ENCODE results near the gene PIK3R6.

Gene PIK3R6

DNA sequence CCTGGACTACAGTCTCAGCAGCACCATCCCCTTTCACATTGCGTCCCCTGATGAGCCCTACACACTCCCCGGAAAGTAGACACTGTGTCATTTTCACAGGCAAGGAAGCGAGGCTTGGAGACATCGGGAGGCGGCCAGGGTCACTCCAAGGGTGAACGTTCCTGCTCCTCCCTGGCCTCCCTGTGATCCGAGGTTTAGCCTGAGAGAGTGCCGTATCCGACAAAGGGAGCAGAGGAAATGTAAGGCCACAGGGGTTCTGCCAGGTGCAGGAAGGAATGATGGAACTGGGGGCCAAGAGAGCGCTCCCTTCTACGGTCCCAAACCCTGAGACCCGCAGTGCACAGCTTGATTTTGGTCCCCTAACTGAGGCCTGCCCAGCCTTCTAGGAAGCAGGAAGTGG is 8.0 kb upstream of the PIK3R6 start:
- H3K4me3 ChIP-seq (ENCODE audit: low read length in 2 of 2): no peak overlapping the region
- no peak overlapping the region for H3K23ac ChIP-seq (ENCODE audit: low read depth, low read length, poor library complexity)
- H2AK5ac ChIP-seq (ENCODE audit: low read depth, low read length): no peak overlapping the region
- no peak overlapping the region for H3K9ac ChIP-seq (ENCODE audit: low read depth, low read length, poor library complexity)
- H3K4ac ChIP-seq (ENCODE audit: low read length): no peak overlapping the region
- no peak overlapping the region for H2AFZ ChIP-seq (ENCODE audit: low read length)
- H2BK120ac ChIP-seq (ENCODE audit: low read depth, low read length): no peak overlapping the region
- no peaks in the 10 kb centered on the region for H3K79me1 ChIP-seq (ENCODE audit: low read depth, low read length)
- H3K27ac ChIP-seq (replicated peaks; ENCODE audit: low read length): no peak overlapping the region
- no peak for DNase-seq (ENCODE audit: low spot score)
- no peak overlapping the region for H4K91ac ChIP-seq (ENCODE audit: low read depth, low read length, poor library complexity)
- no peaks in the 10 kb centered on the region for H3K36me3 ChIP-seq (replicated peaks in 1 of 2; ENCODE audit: control insufficient read depth in 2 of 2, insufficient read depth in 2 of 2, low read length in 2 of 2)
- H3K27me3 ChIP-seq (ENCODE audit: control insufficient read depth in 3 of 3, insufficient read depth in 3 of 3, low read depth in 1 of 3, low read length in 3 of 3): peaks cover 0 to 34% (median 0%) of the 10 kb centered on the region in 3 experiments
- WGBS, 2 donors (ENCODE audit: extremely low coverage in 2 of 2, insufficient read length in 2 of 2, insufficient replicate concordance in 1 of 2): no CpG with 5 or more reads among the region's 12 CpGs
- no peak overlapping the region for H2BK15ac ChIP-seq (ENCODE audit: low read length)
- no peak overlapping the region for H2BK12ac ChIP-seq (ENCODE audit: low read length)
- H3K14ac ChIP-seq (ENCODE audit: low read length): no peak overlapping the region
- H3K18ac ChIP-seq (ENCODE audit: low read length): no peak overlapping the region
- no peak overlapping the region for H4K8ac ChIP-seq (ENCODE audit: low read depth, low read length)
- H3K4me2 ChIP-seq (ENCODE audit: insufficient read depth, low read length, poor library complexity, severe bottlenecking): no peak overlapping the region
- no peak overlapping the region for H2BK5ac ChIP-seq (ENCODE audit: low read length)
- H3K9me3 ChIP-seq (replicated peaks in 1 of 2; ENCODE audit: control insufficient read depth in 2 of 2, insufficient read depth in 1 of 2, low read depth in 1 of 2, low read length in 2 of 2): no peaks in the 10 kb centered on the region
- H3K4me1 ChIP-seq (ENCODE audit: control insufficient read depth in 2 of 2, insufficient read depth in 1 of 2, low read depth in 1 of 2, low read length in 2 of 2): peaks cover 0 to 7% of the 10 kb centered on the region in 2 donors

DNA sequence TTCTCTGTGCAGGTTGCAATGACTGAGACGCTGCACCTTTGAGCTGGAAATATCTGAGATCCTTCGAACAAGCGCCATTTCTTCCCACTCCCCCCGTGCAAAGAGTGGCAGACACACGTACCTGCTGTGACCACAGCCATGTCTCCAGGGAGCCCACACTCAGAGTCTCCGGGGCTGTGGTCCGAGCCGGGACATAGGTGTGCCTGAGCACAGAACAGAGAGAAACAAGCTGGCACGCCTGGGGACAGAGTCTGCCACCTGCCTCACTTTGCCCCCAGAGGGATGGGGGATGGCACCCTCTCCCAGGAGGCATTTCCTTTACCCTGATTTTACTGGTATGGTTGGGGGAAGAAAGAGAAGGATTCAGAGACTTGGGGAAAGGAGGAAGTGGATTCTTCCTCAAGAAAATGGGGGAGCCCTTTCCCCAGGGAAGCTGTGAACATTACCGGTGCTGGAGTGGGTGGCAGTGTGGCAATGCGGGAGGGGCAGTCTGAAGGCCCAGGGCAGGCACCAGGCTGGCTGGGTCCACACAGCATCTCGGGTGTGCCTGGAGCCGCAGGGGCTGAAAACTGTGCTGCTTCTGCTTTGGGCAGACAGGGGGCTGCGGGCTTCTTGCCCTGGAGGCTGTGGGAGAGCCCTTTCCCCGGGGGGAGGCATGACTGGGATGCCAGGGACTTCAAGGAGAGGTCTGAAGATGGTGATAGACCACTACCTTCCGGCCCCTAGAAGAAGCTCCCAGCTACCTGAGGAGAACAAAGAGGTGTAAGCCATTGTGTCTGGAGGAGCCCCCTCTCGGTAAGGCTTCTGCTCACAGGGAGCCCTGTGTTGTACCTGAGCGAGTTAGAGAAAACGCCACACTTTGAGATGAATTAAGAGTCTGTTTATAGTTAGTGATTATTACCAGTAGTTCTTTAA is 6.6 kb upstream of the PIK3R6 start:
- Histone ChIP-seq H2BK12ac (ENCODE audit: low read length) (no peak overlapping the region), H3K4me1 (ENCODE audit: control insufficient read depth in 2 of 2, insufficient read depth in 1 of 2, low read depth in 1 of 2, low read length in 2 of 2) (peaks cover 0 to 7% of the 10 kb centered on the region in 2 donors), H3K4me3 (ENCODE audit: low read length in 2 of 2) (no peak overlapping the region), H3K4ac (ENCODE audit: low read length) (no peak overlapping the region), H3K4me2 (ENCODE audit: insufficient read depth, low read length, poor library complexity, severe bottlenecking) (no peak overlapping the region), H3K27ac (replicated peaks; ENCODE audit: low read length) (no peak overlapping the region), H3K23ac (ENCODE audit: low read depth, low read length, poor library complexity) (no peak overlapping the region), H2BK5ac (ENCODE audit: low read length) (no peak overlapping the region), H2BK15ac (ENCODE audit: low read length) (no peak overlapping the region), H3K18ac (ENCODE audit: low read length) (peak overlapping the region; percentile 46), H2BK120ac (ENCODE audit: low read depth, low read length) (no peak overlapping the region), H3K79me1 (ENCODE audit: low read depth, low read length) (no peaks in the 10 kb centered on the region), H4K91ac (ENCODE audit: low read depth, low read length, poor library complexity) (no peak overlapping the region), H3K14ac (ENCODE audit: low read length) (no peak overlapping the region), H3K9me3 (replicated peaks in 1 of 2; ENCODE audit: control insufficient read depth in 2 of 2, insufficient read depth in 1 of 2, low read depth in 1 of 2, low read length in 2 of 2) (no peaks in the 10 kb centered on the region), H3K36me3 (replicated peaks in 1 of 2; ENCODE audit: control insufficient read depth in 2 of 2, insufficient read depth in 2 of 2, low read length in 2 of 2) (no peaks in the 10 kb centered on the region), H2AFZ (ENCODE audit: low read length) (no peak overlapping the region), H2AK5ac (ENCODE audit: low read depth, low read length) (peak overlapping the region; percentile 6), H4K8ac (ENCODE audit: low read depth, low read length) (no peak overlapping the region), H3K27me3 (ENCODE audit: control insufficient read depth in 3 of 3, insufficient read depth in 3 of 3, low read depth in 1 of 3, low read length in 3 of 3) (peaks cover 0 to 35% (median 0%) of the 10 kb centered on the region in 3 experiments), H3K9ac (ENCODE audit: low read depth, low read length, poor library complexity) (no peak overlapping the region)
- WGBS, 2 donors (ENCODE audit: extremely low coverage in 2 of 2, insufficient read length in 2 of 2, insufficient replicate concordance in 1 of 2): no CpG with 5 or more reads among the region's 19 CpGs
- no peak for DNase-seq (ENCODE audit: low spot score)

DNA sequence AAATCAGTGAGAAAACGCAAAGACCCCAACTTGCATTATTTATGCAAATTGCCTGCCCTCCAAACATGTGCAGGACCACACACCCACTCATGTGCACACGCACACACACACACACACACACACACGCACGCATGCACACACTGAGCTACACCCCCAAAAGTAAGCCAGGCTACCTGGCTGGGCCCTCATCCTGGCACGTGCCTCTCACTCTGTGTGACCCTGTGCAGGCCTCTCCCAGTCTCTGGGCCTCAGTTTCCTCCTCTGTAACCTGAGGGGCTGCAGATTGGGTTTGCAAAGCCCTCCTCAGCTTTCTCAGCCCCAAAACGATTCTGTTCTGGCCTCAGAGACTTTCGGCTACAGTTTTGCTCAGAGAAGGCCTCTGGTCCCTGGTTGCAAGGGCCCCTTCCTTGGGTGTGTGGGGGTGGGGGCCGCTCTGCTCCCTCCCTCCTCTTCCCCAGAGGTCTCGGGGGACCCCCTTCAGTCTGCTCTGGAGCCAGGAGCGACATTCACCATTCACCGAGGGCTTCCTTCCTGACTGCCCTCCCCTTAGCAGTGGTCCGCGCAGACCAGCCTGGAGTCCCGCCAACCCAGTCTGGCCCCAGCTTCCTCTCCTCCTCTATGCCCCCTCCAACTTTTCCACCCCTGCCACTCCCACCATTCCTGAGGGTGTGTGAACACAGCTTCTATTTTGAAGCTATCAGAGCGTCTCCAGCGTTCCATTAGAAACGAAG is 5.4 kb upstream of the PIK3R6 start:
- no peak overlapping the region for H4K91ac ChIP-seq (ENCODE audit: low read depth, low read length, poor library complexity)
- peaks cover 0 to 25% (median 0%) of the 10 kb centered on the region in 3 experiments for H3K27me3 ChIP-seq (ENCODE audit: control insufficient read depth in 3 of 3, insufficient read depth in 3 of 3, low read depth in 1 of 3, low read length in 3 of 3)
- H2BK15ac ChIP-seq (ENCODE audit: low read length): peak overlapping the region; percentile 11
- no peak for DNase-seq (ENCODE audit: low spot score)
- no peaks in the 10 kb centered on the region for H3K36me3 ChIP-seq (replicated peaks in 1 of 2; ENCODE audit: control insufficient read depth in 2 of 2, insufficient read depth in 2 of 2, low read length in 2 of 2)
- no peak overlapping the region for H3K4ac ChIP-seq (ENCODE audit: low read length)
- no peak overlapping the region for H3K23ac ChIP-seq (ENCODE audit: low read depth, low read length, poor library complexity)
- H3K18ac ChIP-seq (ENCODE audit: low read length): peak overlapping the region; percentile 69
- no peak overlapping the region for H4K8ac ChIP-seq (ENCODE audit: low read depth, low read length)
- H3K4me2 ChIP-seq (ENCODE audit: insufficient read depth, low read length, poor library complexity, severe bottlenecking): no peak overlapping the region
- H2BK12ac ChIP-seq (ENCODE audit: low read length): no peak overlapping the region
- no peak overlapping the region for H3K4me3 ChIP-seq (ENCODE audit: low read length in 2 of 2)
- H3K4me1 ChIP-seq (ENCODE audit: control insufficient read depth in 2 of 2, insufficient read depth in 1 of 2, low read depth in 1 of 2, low read length in 2 of 2): peaks cover 0 to 5% of the 10 kb centered on the region in 2 donors
- no peaks in the 10 kb centered on the region for H3K9me3 ChIP-seq (replicated peaks in 1 of 2; ENCODE audit: control insufficient read depth in 2 of 2, insufficient read depth in 1 of 2, low read depth in 1 of 2, low read length in 2 of 2)
- no peak overlapping the region for H2AFZ ChIP-seq (ENCODE audit: low read length)
- no peak overlapping the region for H2AK5ac ChIP-seq (ENCODE audit: low read depth, low read length)
- no peak overlapping the region for H2BK120ac ChIP-seq (ENCODE audit: low read depth, low read length)
- H3K9ac ChIP-seq (ENCODE audit: low read depth, low read length, poor library complexity): no peak overlapping the region
- no peak overlapping the region for H2BK5ac ChIP-seq (ENCODE audit: low read length)
- no peaks in the 10 kb centered on the region for H3K79me1 ChIP-seq (ENCODE audit: low read depth, low read length)
- WGBS, 2 donors (ENCODE audit: extremely low coverage in 2 of 2, insufficient read length in 2 of 2, insufficient replicate concordance in 1 of 2): no CpG with 5 or more reads among the region's 17 CpGs
- no peak overlapping the region for H3K27ac ChIP-seq (replicated peaks; ENCODE audit: low read length)
- H3K14ac ChIP-seq (ENCODE audit: low read length): peak overlapping the region; percentile 58

Measured in neuronal stem cell (in vitro differentiated cells).